Measurements from ENCODE around the gene APOA1.

DNA sequence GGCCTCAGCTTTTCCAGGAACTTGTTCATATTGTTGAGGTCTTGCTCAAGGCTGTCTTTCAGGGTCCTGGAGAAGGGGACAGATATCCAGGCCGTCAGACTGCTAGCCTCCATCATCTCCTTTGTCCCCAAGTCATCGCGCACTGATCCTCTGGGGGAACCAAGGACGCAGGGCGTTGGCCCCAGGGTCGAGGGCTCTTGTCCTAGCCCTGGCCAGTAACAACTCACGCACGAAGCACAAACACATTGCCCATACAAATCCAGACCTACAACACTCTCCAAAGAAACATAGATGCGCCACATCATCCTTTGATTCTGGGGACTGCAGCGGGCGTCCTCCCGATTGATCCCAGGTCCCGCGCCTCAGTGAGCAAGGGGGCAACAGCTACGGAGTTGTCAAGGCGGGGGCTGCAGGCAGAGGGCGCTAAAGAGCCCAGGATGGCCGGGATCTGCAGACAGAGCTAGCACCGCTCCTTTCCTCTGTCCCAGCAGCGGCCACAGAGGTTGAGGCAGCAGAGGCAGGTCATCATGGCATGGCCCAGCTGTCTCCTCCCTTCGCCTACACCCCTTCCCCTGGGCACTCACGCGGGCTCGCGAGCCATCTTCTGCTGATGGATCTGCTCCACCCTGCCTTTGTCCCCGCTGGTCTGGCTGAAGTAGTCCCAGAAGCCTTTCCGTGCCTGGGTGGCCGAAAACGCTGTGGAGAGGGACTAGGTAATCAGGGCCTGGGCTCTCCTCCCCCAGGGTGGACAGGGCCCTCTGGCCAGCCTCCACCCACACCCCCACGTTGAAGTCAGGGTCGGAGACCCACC is 46.2 kb downstream of the APOA1 start:
- TF ChIP-seq SPI1 (IDR thresholded peaks at IDR 0.05; ENCODE audit: low read depth, low read length) = no peak
- TF ChIP-seq POLR2AphosphoS5 (IDR thresholded peaks at IDR 0.05; ENCODE audit: low read depth, low read length) = no peak

Data from GM12891 (cell line).